ENCODE measurements around the gene CCDC198. TPM values are rescaled to one million over a fixed set of nuclear protein-coding genes. Genes with fewer than 3 reads are reported as not detected.

CCDC198 gene
- total and polyA plus RNA-seq, 4 donors: 11.2 to 47.7 (median 18.6) TPM

DNA sequence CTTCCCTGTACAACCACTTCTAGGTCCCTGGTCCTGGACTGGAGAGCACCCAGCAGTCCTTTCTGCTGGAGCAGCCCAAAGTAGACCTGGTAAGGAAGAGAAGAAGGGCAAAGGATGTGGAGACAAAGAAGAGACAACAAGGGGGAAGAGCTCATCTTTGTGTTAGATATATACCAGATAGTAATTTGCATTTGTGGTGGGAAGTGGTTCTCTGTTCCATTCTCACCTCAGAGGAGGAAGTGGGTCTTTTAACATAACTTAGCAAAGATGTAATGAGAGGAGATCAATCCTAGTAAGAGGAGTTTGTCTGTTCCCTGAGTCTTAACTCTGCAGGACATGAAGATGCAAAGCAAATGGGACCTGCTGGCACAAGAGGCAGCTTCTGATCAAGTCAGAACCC is 8.0 kb downstream of the CCDC198 start:
- H3K27me3 ChIP-seq (ENCODE audit: control insufficient read depth in 4 of 4, insufficient read depth in 4 of 4, low read length in 3 of 4): no peaks in the 10 kb centered on the region
- TF ChIP-seq, protein P1, sequence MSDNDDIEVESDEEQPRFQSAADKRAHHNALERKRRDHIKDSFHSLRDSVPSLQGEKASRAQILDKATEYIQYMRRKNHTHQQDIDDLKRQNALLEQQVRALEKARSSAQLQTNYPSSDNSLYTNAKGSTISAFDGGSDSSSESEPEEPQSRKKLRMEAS (IDR thresholded peaks at IDR 0.05): no peak
- TF ChIP-seq JUND (IDR thresholded peaks at IDR 0.05) (no peak), RXRA (IDR thresholded peaks at IDR 0.05) (no peak), HNF4A (conservative IDR thresholded peaks at IDR 0.05) (no peak), FOXA2 (IDR thresholded peaks at IDR 0.05) (no peak), FOXA1 (IDR thresholded peaks at IDR 0.05) (no peak), TAF1 (conservative IDR thresholded peaks at IDR 0.05) (no peak), GABPA (IDR thresholded peaks at IDR 0.05 in 1 of 2, conservative IDR thresholded peaks at IDR 0.05 in 1 of 2) (no peak), HNF4G (IDR thresholded peaks at IDR 0.05) (no peak), NR2F2 (IDR thresholded peaks at IDR 0.05) (no peak), SP1 (IDR thresholded peaks at IDR 0.05) (no peak), YY1 (IDR thresholded peaks at IDR 0.05) (no peak), RAD21 (IDR thresholded peaks at IDR 0.05) (no peak), EGR1 (IDR thresholded peaks at IDR 0.05; ENCODE audit: low read depth in 2 of 2) (no peak)
- TF ChIP-seq, protein P2, sequence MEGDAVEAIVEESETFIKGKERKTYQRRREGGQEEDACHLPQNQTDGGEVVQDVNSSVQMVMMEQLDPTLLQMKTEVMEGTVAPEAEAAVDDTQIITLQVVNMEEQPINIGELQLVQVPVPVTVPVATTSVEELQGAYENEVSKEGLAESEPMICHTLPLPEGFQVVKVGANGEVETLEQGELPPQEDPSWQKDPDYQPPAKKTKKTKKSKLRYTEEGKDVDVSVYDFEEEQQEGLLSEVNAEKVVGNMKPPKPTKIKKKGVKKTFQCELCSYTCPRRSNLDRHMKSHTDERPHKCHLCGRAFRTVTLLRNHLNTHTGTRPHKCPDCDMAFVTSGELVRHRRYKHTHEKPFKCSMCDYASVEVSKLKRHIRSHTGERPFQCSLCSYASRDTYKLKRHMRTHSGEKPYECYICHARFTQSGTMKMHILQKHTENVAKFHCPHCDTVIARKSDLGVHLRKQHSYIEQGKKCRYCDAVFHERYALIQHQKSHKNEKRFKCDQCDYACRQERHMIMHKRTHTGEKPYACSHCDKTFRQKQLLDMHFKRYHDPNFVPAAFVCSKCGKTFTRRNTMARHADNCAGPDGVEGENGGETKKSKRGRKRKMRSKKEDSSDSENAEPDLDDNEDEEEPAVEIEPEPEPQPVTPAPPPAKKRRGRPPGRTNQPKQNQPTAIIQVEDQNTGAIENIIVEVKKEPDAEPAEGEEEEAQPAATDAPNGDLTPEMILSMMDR (IDR thresholded peaks at IDR 0.05; ENCODE audit: low read depth, low read length, missing input control): no peak
- TF ChIP-seq, protein P3, sequence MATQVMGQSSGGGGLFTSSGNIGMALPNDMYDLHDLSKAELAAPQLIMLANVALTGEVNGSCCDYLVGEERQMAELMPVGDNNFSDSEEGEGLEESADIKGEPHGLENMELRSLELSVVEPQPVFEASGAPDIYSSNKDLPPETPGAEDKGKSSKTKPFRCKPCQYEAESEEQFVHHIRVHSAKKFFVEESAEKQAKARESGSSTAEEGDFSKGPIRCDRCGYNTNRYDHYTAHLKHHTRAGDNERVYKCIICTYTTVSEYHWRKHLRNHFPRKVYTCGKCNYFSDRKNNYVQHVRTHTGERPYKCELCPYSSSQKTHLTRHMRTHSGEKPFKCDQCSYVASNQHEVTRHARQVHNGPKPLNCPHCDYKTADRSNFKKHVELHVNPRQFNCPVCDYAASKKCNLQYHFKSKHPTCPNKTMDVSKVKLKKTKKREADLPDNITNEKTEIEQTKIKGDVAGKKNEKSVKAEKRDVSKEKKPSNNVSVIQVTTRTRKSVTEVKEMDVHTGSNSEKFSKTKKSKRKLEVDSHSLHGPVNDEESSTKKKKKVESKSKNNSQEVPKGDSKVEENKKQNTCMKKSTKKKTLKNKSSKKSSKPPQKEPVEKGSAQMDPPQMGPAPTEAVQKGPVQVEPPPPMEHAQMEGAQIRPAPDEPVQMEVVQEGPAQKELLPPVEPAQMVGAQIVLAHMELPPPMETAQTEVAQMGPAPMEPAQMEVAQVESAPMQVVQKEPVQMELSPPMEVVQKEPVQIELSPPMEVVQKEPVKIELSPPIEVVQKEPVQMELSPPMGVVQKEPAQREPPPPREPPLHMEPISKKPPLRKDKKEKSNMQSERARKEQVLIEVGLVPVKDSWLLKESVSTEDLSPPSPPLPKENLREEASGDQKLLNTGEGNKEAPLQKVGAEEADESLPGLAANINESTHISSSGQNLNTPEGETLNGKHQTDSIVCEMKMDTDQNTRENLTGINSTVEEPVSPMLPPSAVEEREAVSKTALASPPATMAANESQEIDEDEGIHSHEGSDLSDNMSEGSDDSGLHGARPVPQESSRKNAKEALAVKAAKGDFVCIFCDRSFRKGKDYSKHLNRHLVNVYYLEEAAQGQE (IDR thresholded peaks at IDR 0.05): no peak
- TF ChIP-seq, protein P4, sequence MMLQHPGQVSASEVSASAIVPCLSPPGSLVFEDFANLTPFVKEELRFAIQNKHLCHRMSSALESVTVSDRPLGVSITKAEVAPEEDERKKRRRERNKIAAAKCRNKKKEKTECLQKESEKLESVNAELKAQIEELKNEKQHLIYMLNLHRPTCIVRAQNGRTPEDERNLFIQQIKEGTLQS (IDR thresholded peaks at IDR 0.05): no peak
- TF ChIP-seq, protein P5, sequence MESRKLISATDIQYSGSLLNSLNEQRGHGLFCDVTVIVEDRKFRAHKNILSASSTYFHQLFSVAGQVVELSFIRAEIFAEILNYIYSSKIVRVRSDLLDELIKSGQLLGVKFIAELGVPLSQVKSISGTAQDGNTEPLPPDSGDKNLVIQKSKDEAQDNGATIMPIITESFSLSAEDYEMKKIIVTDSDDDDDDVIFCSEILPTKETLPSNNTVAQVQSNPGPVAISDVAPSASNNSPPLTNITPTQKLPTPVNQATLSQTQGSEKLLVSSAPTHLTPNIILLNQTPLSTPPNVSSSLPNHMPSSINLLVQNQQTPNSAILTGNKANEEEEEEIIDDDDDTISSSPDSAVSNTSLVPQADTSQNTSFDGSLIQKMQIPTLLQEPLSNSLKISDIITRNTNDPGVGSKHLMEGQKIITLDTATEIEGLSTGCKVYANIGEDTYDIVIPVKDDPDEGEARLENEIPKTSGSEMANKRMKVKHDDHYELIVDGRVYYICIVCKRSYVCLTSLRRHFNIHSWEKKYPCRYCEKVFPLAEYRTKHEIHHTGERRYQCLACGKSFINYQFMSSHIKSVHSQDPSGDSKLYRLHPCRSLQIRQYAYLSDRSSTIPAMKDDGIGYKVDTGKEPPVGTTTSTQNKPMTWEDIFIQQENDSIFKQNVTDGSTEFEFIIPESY (IDR thresholded peaks at IDR 0.05): no peak
- no peak overlapping the region for H3K27ac ChIP-seq (ENCODE audit: low read depth in 1 of 2, low read length in 2 of 2)
- H3K9ac ChIP-seq (ENCODE audit: low read depth in 1 of 2, low read length in 2 of 2): no peak overlapping the region
- no peak for DNase-seq (ENCODE audit: low spot score)
- no peaks in the 10 kb centered on the region for H3K9me3 ChIP-seq (ENCODE audit: control insufficient read depth in 4 of 4, low read length in 3 of 4)
- H3K4me1 ChIP-seq (ENCODE audit: control insufficient read depth in 4 of 4, insufficient read depth in 4 of 4, low read length in 3 of 4): peaks cover 0 to 15% (median 8%) of the 10 kb centered on the region in 4 donors
- no peak overlapping the region for H3K4me3 ChIP-seq (ENCODE audit: low read depth in 1 of 3, low read length in 3 of 3)
- peaks cover 2 to 15% (median 12%) of the 10 kb centered on the region in 4 donors for H3K36me3 ChIP-seq (ENCODE audit: control insufficient read depth in 4 of 4, insufficient read depth in 3 of 4, low read depth in 1 of 4, low read length in 3 of 4)

Data from liver (tissue), 9 donors.